HCT116 (cell line): ENCODE results near the gene EXOSC6. TPM values are rescaled to one million over a fixed set of nuclear protein-coding genes. Genes with fewer than 3 reads are reported as not detected.

Experiments used
- ATAC-seq: fragments of 200-7000 bp; cut with Tn5 transposase; 2 replicates; pipeline ENCODE4 v1.9.1; 2020; ENCODE audit warnings: mild to moderate bottlenecking, moderate library complexity
- BruUV-seq: library from RNA; stranded (reverse); fragments of 400-500 nt; replicated peaks from 2 replicates; lab custom pipeline; 2021; lab: Mats Ljungman, UMichigan
- CTCF ChIA-PET: fragments of 300-600 bp; sonication (Branson Sonifier 250); formaldehyde crosslinking; loops from one replicate; lab custom pipeline; 2021; ENCODE audit warnings: antibody characterized with exemption; lab: Charles Lee
- POLR2A ChIA-PET: fragments of 300-600, 350-600 bp; sonication (Branson Sonifier 250); formaldehyde crosslinking; loops from one replicate; lab custom pipeline; 2021; ENCODE audit warnings: antibody characterized with exemption; lab: Charles Lee
- RAD21 ChIA-PET, 2 experiments: fragments of 300-600 bp; sonication (Branson Sonifier 250); formaldehyde crosslinking; loops; one replicate each; lab custom pipeline; 2023; ENCODE audit warnings: low total read pairs in 2 of 2; ENCODE audit not compliant: uncharacterized antibody in 2 of 2, unreplicated experiment in 2 of 2, low non-redundant PET in 1 of 2; lab: Charles Lee
- DNase-seq: peaks from one replicate; pipeline ENCODE4 v3.0.0-alpha.2; 2010; ENCODE audit warnings: low read depth, low spot score
- H2AFZ ChIP-seq: fragments of 200-600 bp; shearing (Covaris generic), sonication (generic); 2 replicates; pipeline ENCODE4 v1.6.1; 2017; ENCODE audit warnings: low read depth, mixed run types, mixed read lengths, antibody characterized with exemption, low read length; ENCODE audit not compliant: poor library complexity, severe bottlenecking
- H3K27ac ChIP-seq: 2 replicates; pipeline ENCODE4 v1.5.1; 2012; ENCODE audit warnings: low read depth, low read length
- H3K27me3 ChIP-seq: fragments of 200-600 bp; sonication (generic); 2 replicates; pipeline ENCODE4 v1.6.1; 2016; ENCODE audit warnings: mixed run types, low read length, mixed read lengths; ENCODE audit not compliant: insufficient read depth
- H3K36me3 ChIP-seq, 2 experiments: fragments of 200-500 bp in 1 of 2; fragments of 200-600 bp in 1 of 2; sonication (Bioruptor generic) in 1 of 2; sonication (generic) in 1 of 2; 2 replicates each; pipeline versions ENCODE4 v1.5.1 to v1.6.1; 2014 to 2016; ENCODE audit warnings: low read length in 2 of 2, inconsistent platforms in 1 of 2, mixed read lengths in 1 of 2, mixed run types in 1 of 2; ENCODE audit not compliant: insufficient read depth in 2 of 2, control insufficient read depth in 1 of 2
- H3K4me1 ChIP-seq, 2 experiments: fragments of 200-600 bp in 1 of 2; sonication (generic) in 1 of 2; 2 replicates each; pipeline versions ENCODE4 v1.5.1 to v1.6.1; 2012 to 2017; ENCODE audit warnings: low read length in 2 of 2, inconsistent platforms in 1 of 2, mild to moderate bottlenecking in 1 of 2, mixed read lengths in 1 of 2, mixed run types in 1 of 2, moderate library complexity in 1 of 2; ENCODE audit not compliant: insufficient read depth in 2 of 2, control insufficient read depth in 1 of 2
- H3K4me2 ChIP-seq: fragments of 200-600 bp; sonication (generic); 2 replicates; pipeline ENCODE4 v1.6.1; 2017; ENCODE audit warnings: mixed run types, low read length, mixed read lengths
- H3K4me3 ChIP-seq, 2 experiments: fragments of 200-600 bp in 1 of 2; sonication (generic) in 1 of 2; replicated peaks in 1 of 2; 2 replicates each; pipeline ENCODE4 v1.5.1; 2011 to 2016; ENCODE audit warnings: low read length in 2 of 2, control low read depth in 1 of 2, low read depth in 1 of 2, mild to moderate bottlenecking in 1 of 2, mixed read lengths in 1 of 2, mixed run types in 1 of 2
- H3K79me2 ChIP-seq: fragments of 200-600 bp; sonication (generic); 2 replicates; pipeline ENCODE4 v1.6.1; 2017; ENCODE audit warnings: mild to moderate bottlenecking, mixed run types, low read length, moderate library complexity, mixed read lengths; ENCODE audit not compliant: insufficient read depth
- H3K9ac ChIP-seq: fragments of 200-600 bp; sonication (generic); 2 replicates; pipeline ENCODE4 v1.6.1; 2016; ENCODE audit warnings: low read length, mixed read lengths
- H3K9me2 ChIP-seq: fragments of 200-600 bp; sonication (generic), shearing (Covaris generic); 2 replicates; pipeline ENCODE4 v1.6.1; 2017; ENCODE audit warnings: mixed run types, mild to moderate bottlenecking, moderate library complexity; ENCODE audit not compliant: insufficient read depth
- H3K9me3 ChIP-seq, 2 experiments: fragments of 200-500 bp in 1 of 2; fragments of 200-600 bp in 1 of 2; sonication (Bioruptor generic) in 1 of 2; sonication (generic) in 1 of 2; 2 replicates each; pipeline ENCODE4 v1.6.1; 2014 to 2017; ENCODE audit warnings: low read length in 2 of 2, mixed read lengths in 2 of 2, inconsistent platforms in 1 of 2, low read depth in 1 of 2, mild to moderate bottlenecking in 1 of 2, mixed run types in 1 of 2, moderate library complexity in 1 of 2; ENCODE audit not compliant: control insufficient read depth in 1 of 2, insufficient read depth in 1 of 2
- H4K20me1 ChIP-seq: fragments of 200-600 bp; sonication (generic), shearing (Covaris generic); 2 replicates; pipeline ENCODE4 v1.6.1; 2017; ENCODE audit warnings: mixed run types, mild to moderate bottlenecking, moderate library complexity; ENCODE audit not compliant: insufficient read depth
- EGR1 ChIP-seq: IDR thresholded peaks from 2 replicates; pipeline ENCODE4 v1.6.1; 2012; ENCODE audit warnings: low read depth
- ELF1 ChIP-seq: IDR thresholded peaks from 2 replicates; pipeline ENCODE4 v1.6.1; 2012; ENCODE audit warnings: low read depth, borderline replicate concordance
- EZH2 ChIP-seq: fragments of 200-600 bp; sonication (generic); IDR thresholded peaks from 2 replicates; pipeline ENCODE4 v1.6.1; 2017; ENCODE audit warnings: antibody characterized with exemption, mixed run types
- EZH2phosphoT487 ChIP-seq: fragments of 200-600 bp; IDR thresholded peaks from 2 replicates; pipeline ENCODE4 v1.6.1; 2018; ENCODE audit warnings: antibody characterized with exemption, borderline replicate concordance
- POLR2A ChIP-seq: IDR thresholded peaks from 2 replicates; pipeline ENCODE4 v1.7.0; 2011; ENCODE audit warnings: borderline replicate concordance; ENCODE audit not compliant: insufficient read depth, insufficient read length; ENCODE audit errors: extremely low read depth
- POLR2AphosphoS5 ChIP-seq: IDR thresholded peaks from 2 replicates; pipeline ENCODE4 v1.6.1; 2011; ENCODE audit warnings: mild to moderate bottlenecking, low read depth, low read length, moderate library complexity
- RAD21 ChIP-seq: IDR thresholded peaks from 2 replicates; pipeline ENCODE4 v1.6.1; 2012; ENCODE audit warnings: low read depth, mild to moderate bottlenecking
- REST ChIP-seq: IDR thresholded peaks from 2 replicates; pipeline ENCODE4 v1.6.1; 2012; ENCODE audit warnings: low read depth
- SP1 ChIP-seq: IDR thresholded peaks from 2 replicates; pipeline ENCODE4 v1.6.1; 2012; ENCODE audit warnings: low read depth
- SRF ChIP-seq: IDR thresholded peaks from 2 replicates; pipeline ENCODE4 v1.6.1; 2012; ENCODE audit warnings: low read depth
- TCF7L2 ChIP-seq: IDR thresholded peaks from 2 replicates; pipeline ENCODE4 v1.7.0; 2011; ENCODE audit warnings: borderline replicate concordance, inconsistent platforms; ENCODE audit not compliant: insufficient read depth, insufficient read length; ENCODE audit errors: extremely low read depth
- ZBTB33 ChIP-seq: IDR thresholded peaks from 2 replicates; pipeline ENCODE4 v1.6.1; 2011; ENCODE audit warnings: mild to moderate bottlenecking, low read length, moderate library complexity; ENCODE audit not compliant: insufficient replicate concordance; ENCODE audit errors: extremely low read depth
- ZNF274 ChIP-seq: fragments of 200-500 bp; sonication (Bioruptor generic); IDR thresholded peaks from 2 replicates; pipeline ENCODE4 v1.6.1; 2014; ENCODE audit warnings: mild to moderate bottlenecking, low read depth, low read length, inconsistent platforms
- intact Hi-C: fragments of 100-400 bp; cut with micrococcal nuclease; formaldehyde crosslinking; loops from 2 replicates; pipeline ENCODE4 v1.10.0; 2022
- total RNA-seq: library from RNA; stranded (reverse); gene quantifications from one replicate; pipeline ENCODE4 v1.2.1, GENCODE V29; 2021; ENCODE audit not compliant: unreplicated experiment
- TF ChIP-seq, protein P1 (sequence below): IDR thresholded peaks from 2 replicates; pipeline ENCODE4 v1.6.1; 2012

EXOSC6 gene
- total RNA-seq, 1 experiment from 2014 or later = 22.9 TPM

- ChIA-PET RAD21 (no interaction called here), CTCF (no interaction called here), POLR2A (interaction anchor here (0.9 kb wide), 1 partner anchor 13 kb away, joined by 3 read pairs; no protein-coding TSS in a partner anchor)
- Histone ChIP-seq H3K9me2 (no peaks in the 10 kb centered on the region), H3K9me3 (no peaks in the 10 kb centered on the region), H3K4me3 (no peak overlapping the region), H3K4me1 (no peaks in the 10 kb centered on the region), H3K4me2 (no peak overlapping the region), H3K27me3 (no peaks in the 10 kb centered on the region), H3K27ac (no peak overlapping the region), H3K36me3 (peaks cover 58 to 75% of the 10 kb centered on the region in 2 experiments), H3K79me2 (peaks cover 15% of the 10 kb centered on the region; the same call in 1 of the 2 replicates), H4K20me1 (no peaks in the 10 kb centered on the region), H2AFZ (no peak overlapping the region), H3K9ac (no peak overlapping the region)
- BruUV-seq = no TSS peak
- intact Hi-C loops = loop anchor here (10.0 kb wide), 1 partner anchor 93 kb away; no protein-coding TSS in a partner anchor
- DNase-seq (no peak), ATAC-seq (no peak)
- TF ChIP-seq SRF (no peak), TCF7L2 (no peak), SP1 (no peak), POLR2A (no peak)
Observed at GRCh38 chr16:70258065-70258464, 6.3 kb upstream of the EXOSC6 start.

- intact Hi-C loops = loop anchor here (10.0 kb wide), 1 partner anchor 93 kb away; no protein-coding TSS in a partner anchor
- H3K27me3 ChIP-seq = no peaks in the 10 kb centered on the region
- no peak for ATAC-seq
- POLR2A ChIA-PET = no interaction called here
- peaks cover 15% of the 10 kb centered on the region; the same call in 1 of the 2 replicates for H3K79me2 ChIP-seq
- no peak overlapping the region for H3K4me2 ChIP-seq
- TF ChIP-seq EZH2phosphoT487 = no peak
- TF ChIP-seq EGR1 = no peak
- TF ChIP-seq, protein P1, sequence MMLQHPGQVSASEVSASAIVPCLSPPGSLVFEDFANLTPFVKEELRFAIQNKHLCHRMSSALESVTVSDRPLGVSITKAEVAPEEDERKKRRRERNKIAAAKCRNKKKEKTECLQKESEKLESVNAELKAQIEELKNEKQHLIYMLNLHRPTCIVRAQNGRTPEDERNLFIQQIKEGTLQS = no peak
- no peak for TF ChIP-seq ELF1
- no peak for TF ChIP-seq ZBTB33
- TF ChIP-seq TCF7L2 = no peak
- TF ChIP-seq SRF = no peak
- no peak for TF ChIP-seq EZH2
- no peak for TF ChIP-seq RAD21
- TF ChIP-seq REST = no peak
- no peak for TF ChIP-seq ZNF274
- no peak; the same call in 1 of the 2 replicates for TF ChIP-seq POLR2AphosphoS5
- RAD21 ChIA-PET = no interaction called here
- H2AFZ ChIP-seq = no peak overlapping the region
- no peaks in the 10 kb centered on the region for H3K9me3 ChIP-seq
- CTCF ChIA-PET = no interaction called here
- no peaks in the 10 kb centered on the region for H3K4me1 ChIP-seq
- H4K20me1 ChIP-seq = no peaks in the 10 kb centered on the region
- no peak overlapping the region for H3K4me3 ChIP-seq
- H3K27ac ChIP-seq = no peak overlapping the region
- H3K9ac ChIP-seq = no peak overlapping the region
- peaks cover 57 to 77% of the 10 kb centered on the region in 2 experiments for H3K36me3 ChIP-seq
- DNase-seq = no peak
- no peaks in the 10 kb centered on the region for H3K9me2 ChIP-seq
- BruUV-seq = no TSS peak
Observed at GRCh38 chr16:70257391-70257790, 5.7 kb upstream of the EXOSC6 start.
